WI38 (cell line): ENCODE measurements around the gene ISY1.

Source experiments
- H3K4me3 ChIP-seq: 2 replicates; pipeline ENCODE4 v1.5.1; 2011; ENCODE audit warnings: low read depth, mild to moderate bottlenecking, control low read depth, low read length
- TF ChIP-seq, protein P1 (sequence below): IDR thresholded peaks from 2 replicates; pipeline ENCODE4 v1.5.1; 2012; ENCODE audit warnings: low read depth, mild to moderate bottlenecking, control low read depth, low read length

The ISY1 gene

GRCh38 chr3:129121792-129122411, 39.0 kb downstream of the ISY1 start, which contains the start of gene RAB43:
Gene RAB43, minus strand, starts transcription at chr3:129121804. Its CDS starts 315 bp downstream, at chr3:129121489.
- H3K4me3 ChIP-seq = peak within 1 kb of the TSS; percentile 78
- TF ChIP-seq, protein P1, sequence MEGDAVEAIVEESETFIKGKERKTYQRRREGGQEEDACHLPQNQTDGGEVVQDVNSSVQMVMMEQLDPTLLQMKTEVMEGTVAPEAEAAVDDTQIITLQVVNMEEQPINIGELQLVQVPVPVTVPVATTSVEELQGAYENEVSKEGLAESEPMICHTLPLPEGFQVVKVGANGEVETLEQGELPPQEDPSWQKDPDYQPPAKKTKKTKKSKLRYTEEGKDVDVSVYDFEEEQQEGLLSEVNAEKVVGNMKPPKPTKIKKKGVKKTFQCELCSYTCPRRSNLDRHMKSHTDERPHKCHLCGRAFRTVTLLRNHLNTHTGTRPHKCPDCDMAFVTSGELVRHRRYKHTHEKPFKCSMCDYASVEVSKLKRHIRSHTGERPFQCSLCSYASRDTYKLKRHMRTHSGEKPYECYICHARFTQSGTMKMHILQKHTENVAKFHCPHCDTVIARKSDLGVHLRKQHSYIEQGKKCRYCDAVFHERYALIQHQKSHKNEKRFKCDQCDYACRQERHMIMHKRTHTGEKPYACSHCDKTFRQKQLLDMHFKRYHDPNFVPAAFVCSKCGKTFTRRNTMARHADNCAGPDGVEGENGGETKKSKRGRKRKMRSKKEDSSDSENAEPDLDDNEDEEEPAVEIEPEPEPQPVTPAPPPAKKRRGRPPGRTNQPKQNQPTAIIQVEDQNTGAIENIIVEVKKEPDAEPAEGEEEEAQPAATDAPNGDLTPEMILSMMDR = no peak

DNA sequence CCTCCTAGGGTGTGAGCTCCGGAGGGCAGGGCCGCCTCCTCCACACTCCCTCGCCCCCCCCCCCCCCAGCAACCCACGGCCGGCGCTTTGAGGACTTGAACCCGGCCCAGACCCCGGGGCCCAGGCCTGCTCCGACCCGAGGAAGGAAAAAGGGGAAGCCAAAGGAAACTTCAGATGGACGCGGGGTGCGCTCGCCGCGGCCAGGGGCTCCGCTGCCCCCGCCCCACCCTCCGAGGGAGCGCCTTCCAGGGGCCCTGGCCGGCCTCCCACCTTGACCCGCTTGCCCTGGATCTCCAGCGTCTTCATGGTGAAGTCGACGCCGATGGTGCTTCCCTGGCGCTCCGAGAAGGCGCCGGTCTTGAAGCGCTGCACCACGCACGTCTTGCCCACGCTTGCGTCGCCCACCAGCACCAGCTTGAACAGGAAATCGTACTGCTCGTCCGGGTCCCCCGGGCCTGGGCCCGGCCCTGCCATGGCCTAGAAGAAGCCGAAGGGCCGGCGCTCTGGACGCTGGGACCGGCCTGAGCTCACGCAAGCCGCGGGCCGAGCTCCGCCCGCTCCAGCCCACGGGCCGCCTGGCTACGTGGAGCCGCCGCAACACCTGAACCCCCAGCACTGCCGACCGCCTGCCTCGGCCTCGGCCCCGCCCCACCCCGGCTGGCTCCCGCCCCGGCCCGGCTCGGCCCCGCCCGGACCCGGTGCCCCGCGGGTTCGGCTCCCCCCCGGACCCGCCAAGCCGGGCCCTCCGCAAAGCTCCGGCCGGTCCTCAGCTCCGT, 39.7 kb downstream of the ISY1 start:
- H3K4me3 ChIP-seq = peak overlapping the region; percentile 78

GRCh38 chr3:129120254-129121004, 40.4 kb downstream of the ISY1 start:
- TF ChIP-seq, protein P1 = no peak
- H3K4me3 ChIP-seq = peak overlapping the region; percentile 78

More for the DNA sequence above, 39.7 kb downstream of the ISY1 start:
- TF ChIP-seq, protein P1 = no peak

- TF ChIP-seq, protein P1 = no peak
- peak overlapping the region; percentile 78 for H3K4me3 ChIP-seq
Observed at GRCh38 chr3:129119365-129120100, 41.3 kb downstream of the ISY1 start.

DNA sequence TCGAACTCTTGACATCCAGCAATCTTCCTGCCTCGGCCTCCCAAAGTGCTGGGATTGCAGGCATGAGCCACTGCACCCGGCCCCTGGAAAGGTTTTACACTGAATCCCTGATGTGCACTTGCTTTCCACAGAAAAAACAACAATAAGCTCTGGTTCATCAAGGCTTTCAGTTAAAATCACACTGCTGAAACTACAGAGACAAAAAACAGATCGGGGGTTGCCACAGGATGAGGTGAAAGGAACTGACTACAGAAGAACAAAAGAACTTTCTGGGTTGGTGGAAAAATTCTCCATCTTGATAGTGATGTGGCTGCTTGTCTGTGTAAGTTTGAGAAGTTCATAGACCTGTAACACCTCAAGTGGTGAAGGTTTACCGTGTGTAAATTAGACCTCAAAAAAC, 42.1 kb downstream of the ISY1 start:
- no peak overlapping the region for H3K4me3 ChIP-seq
- TF ChIP-seq, protein P1 = no peak

- TF ChIP-seq, protein P1 = no peak
- H3K4me3 ChIP-seq = no peak overlapping the region
Observed at GRCh38 chr3:129117134-129117533, 43.7 kb downstream of the ISY1 start.
